ENCODE results near the gene LRRC47. TPM values are rescaled to one million over a fixed set of nuclear protein-coding genes. Genes with fewer than 3 reads are reported as not detected.

Gene LRRC47
- total and polyA plus RNA-seq, 9 donors = 26.7 to 60.7 (median 47.6) TPM

GRCh38 chr1:3831689-3832088, 35.4 kb upstream of the LRRC47 start:
- DNase-seq = no peak
- WGBS, 3 donors = 78 to 83% (median 83%) methylated on average over 6 of the region's 6 CpGs
- no peak for TF ChIP-seq POLR2A (IDR thresholded peaks at IDR 0.05)
- TF ChIP-seq, protein P1, sequence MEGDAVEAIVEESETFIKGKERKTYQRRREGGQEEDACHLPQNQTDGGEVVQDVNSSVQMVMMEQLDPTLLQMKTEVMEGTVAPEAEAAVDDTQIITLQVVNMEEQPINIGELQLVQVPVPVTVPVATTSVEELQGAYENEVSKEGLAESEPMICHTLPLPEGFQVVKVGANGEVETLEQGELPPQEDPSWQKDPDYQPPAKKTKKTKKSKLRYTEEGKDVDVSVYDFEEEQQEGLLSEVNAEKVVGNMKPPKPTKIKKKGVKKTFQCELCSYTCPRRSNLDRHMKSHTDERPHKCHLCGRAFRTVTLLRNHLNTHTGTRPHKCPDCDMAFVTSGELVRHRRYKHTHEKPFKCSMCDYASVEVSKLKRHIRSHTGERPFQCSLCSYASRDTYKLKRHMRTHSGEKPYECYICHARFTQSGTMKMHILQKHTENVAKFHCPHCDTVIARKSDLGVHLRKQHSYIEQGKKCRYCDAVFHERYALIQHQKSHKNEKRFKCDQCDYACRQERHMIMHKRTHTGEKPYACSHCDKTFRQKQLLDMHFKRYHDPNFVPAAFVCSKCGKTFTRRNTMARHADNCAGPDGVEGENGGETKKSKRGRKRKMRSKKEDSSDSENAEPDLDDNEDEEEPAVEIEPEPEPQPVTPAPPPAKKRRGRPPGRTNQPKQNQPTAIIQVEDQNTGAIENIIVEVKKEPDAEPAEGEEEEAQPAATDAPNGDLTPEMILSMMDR (IDR thresholded peaks at IDR 0.05) = no peak
- TF ChIP-seq EP300 (IDR thresholded peaks at IDR 0.05) = no peak
- H3K4me3 ChIP-seq = no peak overlapping the region
- H3K27ac ChIP-seq = no peak overlapping the region
- H3K36me3 ChIP-seq = no peaks in the 10 kb centered on the region
- H3K27me3 ChIP-seq = no peaks in the 10 kb centered on the region
- no peaks in the 10 kb centered on the region for H3K4me1 ChIP-seq (ENCODE audit: insufficient read depth)
- H3K9me3 ChIP-seq = no peaks in the 10 kb centered on the region
- intact Hi-C loops (cut with DNase I) = no loop called here

GRCh38 chr1:3828391-3828790, 32.1 kb upstream of the LRRC47 start:
- intact Hi-C loops (cut with DNase I) = no loop called here
- H3K27me3 ChIP-seq = no peaks in the 10 kb centered on the region
- no peaks in the 10 kb centered on the region for H3K36me3 ChIP-seq
- TF ChIP-seq EP300 (IDR thresholded peaks at IDR 0.05) (no peak), POLR2A (IDR thresholded peaks at IDR 0.05) (no peak)
- TF ChIP-seq, protein P1 (IDR thresholded peaks at IDR 0.05) = no peak
- no peak overlapping the region for H3K27ac ChIP-seq
- H3K4me3 ChIP-seq = no peak overlapping the region
- DNase-seq = no peak
- H3K9me3 ChIP-seq = no peaks in the 10 kb centered on the region
- WGBS, 3 donors = 92 to 93% (median 92%) methylated on average over 8 of the region's 8 CpGs
- H3K4me1 ChIP-seq (ENCODE audit: insufficient read depth) = no peaks in the 10 kb centered on the region

DNA sequence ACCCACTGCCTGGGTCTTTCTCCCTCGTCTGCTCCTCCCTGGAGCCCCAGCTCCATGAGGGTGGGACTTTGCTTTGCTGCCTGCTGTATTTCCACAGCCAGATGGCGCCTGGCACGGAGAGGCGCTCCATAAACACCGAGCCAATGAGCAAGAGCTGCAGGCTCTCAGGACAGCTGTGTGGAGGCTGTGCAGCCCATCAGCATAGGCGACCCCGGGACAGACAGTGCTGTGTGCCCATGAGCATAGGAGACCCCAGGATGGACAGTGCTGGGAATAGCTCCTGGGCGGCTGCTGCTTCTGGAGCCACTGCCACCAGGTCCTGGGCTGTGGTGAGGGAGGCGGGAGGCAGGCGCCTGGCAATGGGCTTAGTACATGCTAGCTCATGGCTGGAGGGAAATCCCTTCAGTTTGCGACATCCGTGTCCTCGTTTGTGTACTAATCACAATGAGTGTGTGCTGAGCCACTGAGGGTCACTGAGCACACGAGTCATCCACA, 31.6 kb upstream of the LRRC47 start:
- Histone ChIP-seq H3K4me1 (ENCODE audit: insufficient read depth) (no peaks in the 10 kb centered on the region), H3K27ac (no peak overlapping the region), H3K9me3 (no peaks in the 10 kb centered on the region), H3K36me3 (no peaks in the 10 kb centered on the region), H3K27me3 (no peaks in the 10 kb centered on the region), H3K4me3 (no peak overlapping the region)
- TF ChIP-seq POLR2A (IDR thresholded peaks at IDR 0.05) (no peak), EP300 (IDR thresholded peaks at IDR 0.05) (no peak)
- TF ChIP-seq, protein P1 (IDR thresholded peaks at IDR 0.05) = no peak
- WGBS, 3 donors = 76 to 78% (median 77%) methylated on average over 14 of the region's 14 CpGs
- DNase-seq = no peak
- intact Hi-C loops (cut with DNase I) = no loop called here

DNA sequence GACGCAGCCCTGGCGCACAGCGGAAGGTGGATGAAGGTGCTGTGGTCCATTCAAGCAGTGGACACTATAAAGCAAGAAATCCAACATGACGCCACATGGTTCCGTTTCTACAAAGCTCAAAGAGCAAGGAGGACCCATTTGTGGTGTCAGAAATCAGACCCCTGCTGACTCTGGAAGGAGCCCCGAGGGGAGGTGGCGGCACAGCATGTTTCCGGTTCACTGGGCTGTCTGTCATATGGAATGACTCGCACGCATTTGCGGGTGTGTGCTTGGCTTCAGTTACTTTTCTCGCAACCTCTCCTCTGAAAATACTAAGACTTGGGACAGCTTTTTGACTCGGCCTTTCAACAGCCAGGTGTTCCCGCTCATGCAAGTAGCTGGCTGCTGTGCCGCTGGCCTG, 29.1 kb upstream of the LRRC47 start:
- TF ChIP-seq POLR2A (IDR thresholded peaks at IDR 0.05) (no peak), EP300 (IDR thresholded peaks at IDR 0.05) (no peak)
- TF ChIP-seq, protein P1 (IDR thresholded peaks at IDR 0.05) = no peak
- no peak overlapping the region for H3K4me3 ChIP-seq
- 80 to 88% (median 84%) methylated on average over 15 of the region's 15 CpGs for WGBS, 3 donors
- H3K4me1 ChIP-seq (ENCODE audit: insufficient read depth) = no peaks in the 10 kb centered on the region
- intact Hi-C loops (cut with DNase I) = no loop called here
- no peak for DNase-seq
- H3K27ac ChIP-seq = no peak overlapping the region
- H3K36me3 ChIP-seq = no peaks in the 10 kb centered on the region
- H3K9me3 ChIP-seq = no peaks in the 10 kb centered on the region
- H3K27me3 ChIP-seq = no peaks in the 10 kb centered on the region
